ENCODE results near the gene PKP2. TPM values are rescaled to one million over a fixed set of nuclear protein-coding genes. Genes with fewer than 3 reads are reported as not detected.

The PKP2 gene
- total RNA-seq, 5 donors from 2014 or later (not counting 1 experiment from before 2014, with no cell fraction given), result 0.45 to 1.3 (median 0.93) TPM

- no CpG with 5 or more reads among the region's 4 CpGs for WGBS (ENCODE audit: insufficient coverage)
- peaks cover 0 to 8% (median 3%) of the 10 kb centered on the region in 3 donors for H3K9me3 Mint-ChIP-seq
- ChIA-PET CTCF (no interaction called here), POLR2A (no interaction called here)
- H3K27ac Mint-ChIP-seq, result no peak overlapping the region
- no peaks in the 10 kb centered on the region for H3K4me1 ChIP-seq (ENCODE audit: control insufficient read depth in 1 of 2, extremely low read depth in 1 of 2, insufficient read depth in 2 of 2, low read length in 2 of 2)
- peaks cover 4 to 12% of the 10 kb centered on the region in 2 donors for H3K27me3 Mint-ChIP-seq
- H3K4me3 Mint-ChIP-seq, result no peak overlapping the region
- no peak overlapping the region for H3K27ac ChIP-seq (ENCODE audit: low read length)
- no peaks in the 10 kb centered on the region for H3K36me3 Mint-ChIP-seq
- no peak for DNase-seq
- no peak overlapping the region for H3K4me3 ChIP-seq (ENCODE audit: control insufficient read depth in 1 of 2, extremely low read depth in 1 of 2, low read length in 1 of 2)
- ATAC-seq (replicated peaks in 1 of 4), result no peak
- H3K4me1 Mint-ChIP-seq, result no peaks in the 10 kb centered on the region
- H3K9me3 ChIP-seq, result no peaks in the 10 kb centered on the region
- no peaks in the 10 kb centered on the region for H3K27me3 ChIP-seq (replicated peaks in 1 of 2; ENCODE audit: control insufficient read depth in 2 of 2, extremely low read depth in 1 of 2, insufficient read depth in 2 of 2, low read length in 1 of 2)
- no peaks in the 10 kb centered on the region for H3K36me3 ChIP-seq (ENCODE audit: control insufficient read depth in 2 of 2, extremely low read depth in 1 of 2, insufficient read depth in 1 of 2, low read length in 1 of 2)
Observed at GRCh38 chr12:32841061-32841460, 55.5 kb downstream of the PKP2 start.

- H3K36me3 Mint-ChIP-seq, result no peaks in the 10 kb centered on the region
- H3K4me1 ChIP-seq (ENCODE audit: control insufficient read depth in 1 of 2, extremely low read depth in 1 of 2, insufficient read depth in 2 of 2, low read length in 2 of 2), result no peaks in the 10 kb centered on the region
- H3K27me3 Mint-ChIP-seq, result peaks cover 4 to 12% of the 10 kb centered on the region in 2 donors
- no peaks in the 10 kb centered on the region for H3K9me3 ChIP-seq
- H3K9me3 Mint-ChIP-seq, result peaks cover 0 to 8% (median 3%) of the 10 kb centered on the region in 3 donors
- H3K27me3 ChIP-seq (replicated peaks in 1 of 2; ENCODE audit: control insufficient read depth in 2 of 2, extremely low read depth in 1 of 2, insufficient read depth in 2 of 2, low read length in 1 of 2), result no peaks in the 10 kb centered on the region
- H3K36me3 ChIP-seq (ENCODE audit: control insufficient read depth in 2 of 2, extremely low read depth in 1 of 2, insufficient read depth in 1 of 2, low read length in 1 of 2), result no peaks in the 10 kb centered on the region
- no peak overlapping the region for H3K27ac Mint-ChIP-seq
- ChIA-PET POLR2A (no interaction called here), CTCF (no interaction called here)
- H3K4me1 Mint-ChIP-seq, result no peaks in the 10 kb centered on the region
- H3K4me3 Mint-ChIP-seq, result no peak overlapping the region
- H3K27ac ChIP-seq (ENCODE audit: low read length), result no peak overlapping the region
- H3K4me3 ChIP-seq (ENCODE audit: control insufficient read depth in 1 of 2, extremely low read depth in 1 of 2, low read length in 1 of 2), result no peak overlapping the region
- ATAC-seq (replicated peaks in 1 of 4) (no peak), DNase-seq (no peak)
- 88% methylated on average over 4 of the region's 4 CpGs for WGBS (ENCODE audit: insufficient coverage)
Observed at GRCh38 chr12:32839828-32840227, 56.7 kb downstream of the PKP2 start.

- Histone ChIP-seq H3K4me3 (ENCODE audit: control insufficient read depth in 1 of 2, extremely low read depth in 1 of 2, low read length in 1 of 2) (no peak overlapping the region), H3K36me3 (ENCODE audit: control insufficient read depth in 2 of 2, extremely low read depth in 1 of 2, insufficient read depth in 1 of 2, low read length in 1 of 2) (no peaks in the 10 kb centered on the region), H3K4me1 (ENCODE audit: control insufficient read depth in 1 of 2, extremely low read depth in 1 of 2, insufficient read depth in 2 of 2, low read length in 2 of 2) (no peaks in the 10 kb centered on the region), H3K27ac (ENCODE audit: low read length) (no peak overlapping the region), H3K9me3 (no peaks in the 10 kb centered on the region), H3K27me3 (replicated peaks in 1 of 2; ENCODE audit: control insufficient read depth in 2 of 2, extremely low read depth in 1 of 2, insufficient read depth in 2 of 2, low read length in 1 of 2) (no peaks in the 10 kb centered on the region)
- no peak for DNase-seq
- no peaks in the 10 kb centered on the region for H3K36me3 Mint-ChIP-seq
- no peak for ATAC-seq (replicated peaks in 1 of 4)
- ChIA-PET CTCF (no interaction called here), POLR2A (no interaction called here)
- no CpG with 5 or more reads among the region's 5 CpGs for WGBS (ENCODE audit: insufficient coverage)
- peaks cover 0 to 8% (median 3%) of the 10 kb centered on the region in 3 donors for H3K9me3 Mint-ChIP-seq
- H3K27ac Mint-ChIP-seq, result no peak overlapping the region
- H3K4me3 Mint-ChIP-seq, result no peak overlapping the region
- H3K27me3 Mint-ChIP-seq, result peaks cover 0 to 8% of the 10 kb centered on the region in 2 donors
- no peaks in the 10 kb centered on the region for H3K4me1 Mint-ChIP-seq
Observed at GRCh38 chr12:32837974-32838373, 58.6 kb downstream of the PKP2 start.

- CTCF ChIA-PET, result no interaction called here
- no peak for DNase-seq
- POLR2A ChIA-PET, result no interaction called here
- H3K4me1 ChIP-seq (ENCODE audit: control insufficient read depth in 1 of 2, extremely low read depth in 1 of 2, insufficient read depth in 2 of 2, low read length in 2 of 2), result no peaks in the 10 kb centered on the region
- H3K36me3 ChIP-seq (ENCODE audit: control insufficient read depth in 2 of 2, extremely low read depth in 1 of 2, insufficient read depth in 1 of 2, low read length in 1 of 2), result no peaks in the 10 kb centered on the region
- Mint-ChIP-seq H3K36me3 (no peaks in the 10 kb centered on the region), H3K27ac (no peak overlapping the region), H3K9me3 (peaks cover 0 to 8% (median 3%) of the 10 kb centered on the region in 3 donors), H3K4me3 (no peak overlapping the region), H3K4me1 (no peaks in the 10 kb centered on the region), H3K27me3 (peaks cover 0 to 4% of the 10 kb centered on the region in 2 donors)
- H3K4me3 ChIP-seq (ENCODE audit: control insufficient read depth in 1 of 2, extremely low read depth in 1 of 2, low read length in 1 of 2), result no peak overlapping the region
- H3K27ac ChIP-seq (ENCODE audit: low read length), result no peak overlapping the region
- WGBS (ENCODE audit: insufficient coverage), result no CpG with 5 or more reads among the region's 3 CpGs
- ATAC-seq (replicated peaks in 1 of 4), result no peak
- H3K9me3 ChIP-seq, result no peaks in the 10 kb centered on the region
- no peaks in the 10 kb centered on the region for H3K27me3 ChIP-seq (replicated peaks in 1 of 2; ENCODE audit: control insufficient read depth in 2 of 2, extremely low read depth in 1 of 2, insufficient read depth in 2 of 2, low read length in 1 of 2)
Observed at GRCh38 chr12:32836710-32837109, 59.9 kb downstream of the PKP2 start.

GRCh38 chr12:32834122-32834521 is 62.5 kb downstream of the PKP2 start:
- H3K4me1 Mint-ChIP-seq, result no peaks in the 10 kb centered on the region
- ChIA-PET CTCF (no interaction called here), POLR2A (interaction anchor here in 1 of 2 donors (0.7 kb wide), 1 partner anchor 14 kb away, joined by 5 read pairs; no protein-coding TSS in a partner anchor)
- no peak for DNase-seq
- no peaks in the 10 kb centered on the region for H3K4me1 ChIP-seq (ENCODE audit: control insufficient read depth in 1 of 2, extremely low read depth in 1 of 2, insufficient read depth in 2 of 2, low read length in 2 of 2)
- no peaks in the 10 kb centered on the region for H3K36me3 Mint-ChIP-seq
- no peak for ATAC-seq (replicated peaks in 1 of 4)
- H3K9me3 Mint-ChIP-seq, result peaks cover 0 to 8% (median 3%) of the 10 kb centered on the region in 3 donors
- H3K4me3 Mint-ChIP-seq, result no peak overlapping the region
- H3K9me3 ChIP-seq, result no peaks in the 10 kb centered on the region
- peaks cover 0 to 4% of the 10 kb centered on the region in 2 donors for H3K27me3 Mint-ChIP-seq
- peaks cover 0 to under 1% of the 10 kb centered on the region in 2 experiments for H3K27me3 ChIP-seq (replicated peaks in 1 of 2; ENCODE audit: control insufficient read depth in 2 of 2, extremely low read depth in 1 of 2, insufficient read depth in 2 of 2, low read length in 1 of 2)
- no peaks in the 10 kb centered on the region for H3K36me3 ChIP-seq (ENCODE audit: control insufficient read depth in 2 of 2, extremely low read depth in 1 of 2, insufficient read depth in 1 of 2, low read length in 1 of 2)
- 100% methylated on average over 1 of the region's 2 CpGs for WGBS (ENCODE audit: insufficient coverage)
- no peak overlapping the region for H3K4me3 ChIP-seq (ENCODE audit: control insufficient read depth in 1 of 2, extremely low read depth in 1 of 2, low read length in 1 of 2)
- H3K27ac Mint-ChIP-seq, result no peak overlapping the region
- no peak overlapping the region for H3K27ac ChIP-seq (ENCODE audit: low read length)

- CTCF ChIA-PET, result no interaction called here
- no peak overlapping the region for H3K4me3 ChIP-seq (ENCODE audit: control insufficient read depth in 1 of 2, extremely low read depth in 1 of 2, low read length in 1 of 2)
- H3K27ac Mint-ChIP-seq, result no peak overlapping the region
- H3K27me3 ChIP-seq (replicated peaks in 1 of 2; ENCODE audit: control insufficient read depth in 2 of 2, extremely low read depth in 1 of 2, insufficient read depth in 2 of 2, low read length in 1 of 2), result peaks cover 0 to 6% of the 10 kb centered on the region in 2 experiments
- H3K36me3 ChIP-seq (ENCODE audit: control insufficient read depth in 2 of 2, extremely low read depth in 1 of 2, insufficient read depth in 1 of 2, low read length in 1 of 2), result no peaks in the 10 kb centered on the region
- ATAC-seq (replicated peaks in 1 of 4) (no peak), DNase-seq (no peak)
- no CpG with 5 or more reads among the region's 2 CpGs for WGBS (ENCODE audit: insufficient coverage)
- H3K4me1 ChIP-seq (ENCODE audit: control insufficient read depth in 1 of 2, extremely low read depth in 1 of 2, insufficient read depth in 2 of 2, low read length in 2 of 2), result no peaks in the 10 kb centered on the region
- H3K4me3 Mint-ChIP-seq, result no peak overlapping the region
- no peaks in the 10 kb centered on the region for H3K9me3 ChIP-seq
- no peaks in the 10 kb centered on the region for H3K36me3 Mint-ChIP-seq
- no peak overlapping the region for H3K27ac ChIP-seq (ENCODE audit: low read length)
- H3K27me3 Mint-ChIP-seq, result no peaks in the 10 kb centered on the region
- POLR2A ChIA-PET, result no interaction called here
- H3K4me1 Mint-ChIP-seq, result no peaks in the 10 kb centered on the region
- no peaks in the 10 kb centered on the region for H3K9me3 Mint-ChIP-seq
Observed at GRCh38 chr12:32828552-32828951, 68.0 kb downstream of the PKP2 start.

GRCh38 chr12:32828120-32828519 is 68.5 kb downstream of the PKP2 start:
- no CpG with 5 or more reads among the region's 1 CpG for WGBS (ENCODE audit: insufficient coverage)
- Mint-ChIP-seq H3K9me3 (no peaks in the 10 kb centered on the region), H3K27ac (no peak overlapping the region), H3K4me1 (no peaks in the 10 kb centered on the region), H3K4me3 (no peak overlapping the region), H3K27me3 (no peaks in the 10 kb centered on the region), H3K36me3 (no peaks in the 10 kb centered on the region)
- H3K4me3 ChIP-seq (ENCODE audit: control insufficient read depth in 1 of 2, extremely low read depth in 1 of 2, low read length in 1 of 2), result no peak overlapping the region
- H3K4me1 ChIP-seq (ENCODE audit: control insufficient read depth in 1 of 2, extremely low read depth in 1 of 2, insufficient read depth in 2 of 2, low read length in 2 of 2), result no peaks in the 10 kb centered on the region
- ATAC-seq (replicated peaks in 1 of 4) (no peak), DNase-seq (no peak)
- H3K27me3 ChIP-seq (replicated peaks in 1 of 2; ENCODE audit: control insufficient read depth in 2 of 2, extremely low read depth in 1 of 2, insufficient read depth in 2 of 2, low read length in 1 of 2), result peaks cover 0 to 6% of the 10 kb centered on the region in 2 experiments
- no peaks in the 10 kb centered on the region for H3K36me3 ChIP-seq (ENCODE audit: control insufficient read depth in 2 of 2, extremely low read depth in 1 of 2, insufficient read depth in 1 of 2, low read length in 1 of 2)
- H3K27ac ChIP-seq (ENCODE audit: low read length), result no peak overlapping the region
- no peaks in the 10 kb centered on the region for H3K9me3 ChIP-seq
- ChIA-PET CTCF (no interaction called here), POLR2A (no interaction called here)

Measured in T-cell (primary cell).